ENCODE data around the gene UPF3A.
"Not testable (repeated sequence)": the region's sequence is repeated elsewhere in the genome, so short reads cannot be mapped to it uniquely, and the experiment has no call there.

UPF3A gene

GRCh38 chr13:114338959-114339358 is 57.6 kb downstream of the UPF3A start:
- H3K9me2 ChIP-seq (ENCODE audit: low read depth, low read length), result no peaks in the 10 kb centered on the region
- H4K20me1 ChIP-seq (ENCODE audit: insufficient read depth, low read length), result no peaks in the 10 kb centered on the region
- peaks cover 67% of the 10 kb centered on the region for H3K4me1 ChIP-seq (ENCODE audit: insufficient read depth, low read length, severe bottlenecking)
- no peaks in the 10 kb centered on the region for H3K36me3 ChIP-seq (ENCODE audit: insufficient read depth, low read length)
- peak overlapping the region; percentile 3; the same call in 1 of the 2 replicates for H2AFZ ChIP-seq (ENCODE audit: low read length)
- no peaks in the 10 kb centered on the region for H3K79me2 ChIP-seq (ENCODE audit: insufficient read depth, low read length)
- no peaks in the 10 kb centered on the region for H3K27me3 ChIP-seq (ENCODE audit: insufficient read depth, low read length)
- no peak for TF ChIP-seq EZH2 (IDR thresholded peaks at IDR 0.05; ENCODE audit: borderline replicate concordance, low read length)
- TF ChIP-seq CTCF (IDR thresholded peaks at IDR 0.05; ENCODE audit: low read length), result no peak
- peak overlapping the region; percentile 65 for H3K4me2 ChIP-seq (ENCODE audit: low read length)
- H3F3A ChIP-seq (ENCODE audit: insufficient read depth, low read length), result peaks cover 5% of the 10 kb centered on the region; the same call in 1 of the 2 replicates
- 0 out of 2 replicates have a peak, but pooled peaks cover 2% of the 10 kb centered on the region for H3K9me3 ChIP-seq (ENCODE audit: low read length)
- H3K4me3 ChIP-seq (ENCODE audit: low read depth, low read length, poor library complexity, severe bottlenecking), result no peak overlapping the region
- peak overlapping the region; percentile 95 for H3K27ac ChIP-seq (ENCODE audit: low read depth, low read length, poor library complexity, severe bottlenecking)
- H3K9ac ChIP-seq (ENCODE audit: low read length), result peak overlapping the region; percentile 56; the same call in 1 of the 2 replicates

- peak overlapping the region; percentile 95 for H3K27ac ChIP-seq (ENCODE audit: low read depth, low read length, poor library complexity, severe bottlenecking)
- H3K4me1 ChIP-seq (ENCODE audit: insufficient read depth, low read length, severe bottlenecking), result peaks cover 57% of the 10 kb centered on the region
- peak overlapping the region; percentile 65 for H3K4me2 ChIP-seq (ENCODE audit: low read length)
- no peaks in the 10 kb centered on the region for H4K20me1 ChIP-seq (ENCODE audit: insufficient read depth, low read length)
- no peaks in the 10 kb centered on the region for H3K36me3 ChIP-seq (ENCODE audit: insufficient read depth, low read length)
- no peaks in the 10 kb centered on the region for H3K27me3 ChIP-seq (ENCODE audit: insufficient read depth, low read length)
- H3K9ac ChIP-seq (ENCODE audit: low read length), result peak overlapping the region; percentile 56
- H3K4me3 ChIP-seq (ENCODE audit: low read depth, low read length, poor library complexity, severe bottlenecking), result peak overlapping the region; percentile 13
- TF ChIP-seq CTCF (IDR thresholded peaks at IDR 0.05; ENCODE audit: low read length) (peak; percentile 99), EZH2 (IDR thresholded peaks at IDR 0.05; ENCODE audit: borderline replicate concordance, low read length) (no peak)
- H3K9me2 ChIP-seq (ENCODE audit: low read depth, low read length), result no peaks in the 10 kb centered on the region
- H2AFZ ChIP-seq (ENCODE audit: low read length), result no peak overlapping the region
- H3F3A ChIP-seq (ENCODE audit: insufficient read depth, low read length), result peaks cover 5% of the 10 kb centered on the region; the same call in 1 of the 2 replicates
- H3K9me3 ChIP-seq (ENCODE audit: low read length), result 0 out of 2 replicates have a peak, but pooled peaks cover 2% of the 10 kb centered on the region
- H3K79me2 ChIP-seq (ENCODE audit: insufficient read depth, low read length), result no peaks in the 10 kb centered on the region
Measured at GRCh38 chr13:114339857-114340534, 58.6 kb downstream of the UPF3A start.

- Histone ChIP-seq H3K9me2 (ENCODE audit: low read depth, low read length) (no peaks in the 10 kb centered on the region), H3K9ac (ENCODE audit: low read length) (peak overlapping the region; percentile 41), H3K27ac (ENCODE audit: low read depth, low read length, poor library complexity, severe bottlenecking) (peak overlapping the region; percentile 95), H3F3A (ENCODE audit: insufficient read depth, low read length) (peaks cover 5% of the 10 kb centered on the region; the same call in 1 of the 2 replicates), H3K36me3 (ENCODE audit: insufficient read depth, low read length) (no peaks in the 10 kb centered on the region), H3K79me2 (ENCODE audit: insufficient read depth, low read length) (no peaks in the 10 kb centered on the region), H3K27me3 (ENCODE audit: insufficient read depth, low read length) (no peaks in the 10 kb centered on the region), H3K4me3 (ENCODE audit: low read depth, low read length, poor library complexity, severe bottlenecking) (no peak overlapping the region), H4K20me1 (ENCODE audit: insufficient read depth, low read length) (no peaks in the 10 kb centered on the region), H3K4me2 (ENCODE audit: low read length) (peak overlapping the region; percentile 49), H2AFZ (ENCODE audit: low read length) (0 out of 2 replicates have a peak overlapping the region, but pooled peaks have one; percentile 15), H3K4me1 (ENCODE audit: insufficient read depth, low read length, severe bottlenecking) (peaks cover 63% of the 10 kb centered on the region), H3K9me3 (ENCODE audit: low read length) (0 out of 2 replicates have a peak, but pooled peaks cover 2% of the 10 kb centered on the region)
- TF ChIP-seq CTCF (IDR thresholded peaks at IDR 0.05; ENCODE audit: low read length) (no peak), EZH2 (IDR thresholded peaks at IDR 0.05; ENCODE audit: borderline replicate concordance, low read length) (no peak)
Measured at GRCh38 chr13:114341003-114341777, 59.8 kb downstream of the UPF3A start.

GRCh38 chr13:114347256-114347655 is 65.9 kb downstream of the UPF3A start:
- H3F3A ChIP-seq (ENCODE audit: insufficient read depth, low read length); H3K27ac ChIP-seq (ENCODE audit: low read depth, low read length, poor library complexity, severe bottlenecking); H3K36me3 ChIP-seq (ENCODE audit: insufficient read depth, low read length); H3K4me3 ChIP-seq (ENCODE audit: low read depth, low read length, poor library complexity, severe bottlenecking); H3K4me2 ChIP-seq (ENCODE audit: low read length); H2AFZ ChIP-seq (ENCODE audit: low read length); H3K9ac ChIP-seq (ENCODE audit: low read length); H3K9me3 ChIP-seq (ENCODE audit: low read length); H3K79me2 ChIP-seq (ENCODE audit: insufficient read depth, low read length); H3K9me2 ChIP-seq (ENCODE audit: low read depth, low read length); H3K27me3 ChIP-seq (ENCODE audit: insufficient read depth, low read length); H4K20me1 ChIP-seq (ENCODE audit: insufficient read depth, low read length): not testable (repeated sequence)
- H3K4me1 ChIP-seq (ENCODE audit: insufficient read depth, low read length, severe bottlenecking), result peaks cover 51% of the 10 kb centered on the region

Data from OCI-LY1 (cell line).